CD1c-positive myeloid dendritic cell (primary cell): Measurements from ENCODE around the gene FKBP11.

Experiments
- DNase-seq: peaks from one replicate; pipeline ENCODE4 v3.0.0-alpha.2; 2016; ENCODE audit errors: extremely low spot score

The FKBP11 gene

DNA sequence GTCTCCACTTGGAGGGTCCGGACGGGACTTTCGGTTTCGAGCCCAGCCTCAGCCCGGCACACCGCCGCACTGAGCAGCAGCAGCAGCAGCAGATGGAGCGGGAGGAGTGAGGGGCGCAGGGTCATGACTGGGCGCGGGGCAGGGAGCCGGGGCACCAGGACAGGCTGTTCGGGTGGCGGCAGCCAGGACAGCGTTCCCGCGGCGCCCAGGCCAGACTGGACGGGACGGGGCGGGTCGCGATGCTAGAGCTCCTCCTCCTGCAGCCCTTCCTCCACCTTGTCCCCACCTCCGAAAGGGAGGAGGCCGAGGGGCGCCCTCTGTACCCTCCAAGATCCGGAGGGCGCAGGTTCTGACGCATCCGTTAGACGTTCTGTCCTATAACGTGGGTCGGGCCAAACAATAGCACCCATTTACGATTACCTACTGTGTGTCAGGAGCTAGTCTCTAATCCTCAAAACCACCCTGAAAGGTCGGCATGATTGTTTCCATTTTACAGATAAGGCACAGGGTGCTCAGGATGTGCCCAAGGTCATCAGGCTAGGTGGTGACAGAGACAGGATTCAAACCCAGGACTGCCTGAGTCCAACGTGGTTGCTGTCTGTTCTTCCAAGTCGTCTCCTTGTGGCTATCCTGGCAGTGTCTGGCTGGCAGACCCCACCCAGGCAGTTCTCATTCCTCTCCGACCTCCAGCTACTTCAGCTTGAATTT lies at the start of gene FKBP11:
FKBP11 (minus strand) TSS at position 189 of the 708 bp plus-strand sequence; CDS start at position 125, 64 bp downstream.
- peak; percentile 33 for DNase-seq

DNA sequence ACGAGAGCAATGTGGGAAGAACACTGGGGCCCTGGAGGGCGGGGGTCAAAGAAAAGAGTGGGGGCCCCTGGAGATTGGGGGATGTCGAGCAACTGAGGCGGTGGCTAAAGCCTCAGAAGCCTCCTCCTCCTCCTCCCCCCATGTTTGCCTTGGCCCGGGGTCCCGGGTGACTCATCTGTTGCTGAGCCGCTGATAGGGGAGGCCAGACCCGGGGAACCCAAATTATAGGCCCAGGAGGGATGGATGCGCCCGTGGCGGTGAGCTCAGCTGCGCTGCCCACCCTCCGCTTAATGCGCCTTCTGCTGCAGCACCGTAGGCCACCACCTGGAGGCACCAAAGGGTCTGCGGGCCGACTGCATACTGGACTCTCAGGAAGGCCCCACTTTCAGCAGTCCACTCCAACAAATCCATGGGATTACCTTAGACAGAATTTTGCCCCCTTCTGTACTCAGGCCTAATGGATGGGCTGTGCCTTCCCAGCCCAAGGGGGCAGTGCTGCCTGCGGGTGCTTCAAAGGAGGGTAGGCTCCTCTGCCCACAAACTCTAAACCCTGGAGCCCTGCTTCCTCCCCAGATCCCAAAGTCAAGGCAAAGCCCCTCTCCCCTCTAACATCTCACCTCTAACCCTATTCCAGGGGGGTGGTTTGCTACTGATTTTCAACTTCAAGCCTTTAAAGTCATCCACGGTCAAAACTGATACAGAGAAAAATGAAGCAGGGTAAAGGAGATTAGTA lies 48.8 kb upstream of the FKBP11 start:
- peak; percentile 51 for DNase-seq

DNA sequence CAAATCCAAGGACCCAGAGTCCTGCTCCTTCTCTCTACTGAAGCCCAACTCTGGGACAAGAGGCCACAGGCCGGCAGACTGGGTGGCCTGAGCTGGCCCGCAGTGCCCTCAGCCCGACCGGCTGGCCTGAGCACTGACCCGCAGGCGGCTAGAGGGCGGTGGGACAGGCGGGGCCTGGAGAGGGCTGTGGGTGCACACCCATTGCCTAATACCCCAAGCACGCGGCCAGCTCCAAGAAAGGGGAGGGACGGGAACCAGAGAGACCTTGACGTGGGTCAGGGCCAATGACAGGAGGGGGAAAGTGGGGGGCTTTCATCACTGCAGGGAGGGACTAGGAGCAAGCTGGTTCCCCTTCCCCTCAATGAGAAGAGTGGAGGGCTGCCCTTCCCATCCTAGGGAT lies 48.2 kb upstream of the FKBP11 start:
- DNase-seq = peak; percentile 60

DNA sequence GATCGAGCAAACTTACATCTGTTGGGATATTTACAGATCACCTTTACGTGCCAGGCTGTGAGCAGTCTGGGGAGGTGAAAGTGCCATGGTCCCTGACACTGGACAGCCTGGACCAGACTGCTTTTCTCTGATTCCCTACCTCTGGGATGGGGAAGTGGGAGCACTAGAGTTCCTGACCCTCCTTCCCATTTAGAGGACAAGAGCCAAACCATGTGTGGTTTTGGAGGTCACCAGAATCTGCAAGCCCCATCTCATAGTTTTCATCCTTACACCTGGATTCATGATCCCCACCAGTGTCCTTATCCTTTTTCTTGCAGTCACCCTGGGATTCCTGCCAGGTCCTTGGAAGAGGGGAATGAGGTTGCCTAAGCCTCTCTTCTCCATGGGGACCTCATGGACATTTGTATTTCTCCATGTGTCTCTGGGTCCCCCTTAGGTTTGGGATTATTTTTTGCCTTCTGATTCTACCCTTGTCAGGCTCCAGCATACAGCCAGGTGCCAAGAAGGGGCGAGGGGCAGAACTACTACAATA lies 47.7 kb upstream of the FKBP11 start:
- DNase-seq = no peak

DNA sequence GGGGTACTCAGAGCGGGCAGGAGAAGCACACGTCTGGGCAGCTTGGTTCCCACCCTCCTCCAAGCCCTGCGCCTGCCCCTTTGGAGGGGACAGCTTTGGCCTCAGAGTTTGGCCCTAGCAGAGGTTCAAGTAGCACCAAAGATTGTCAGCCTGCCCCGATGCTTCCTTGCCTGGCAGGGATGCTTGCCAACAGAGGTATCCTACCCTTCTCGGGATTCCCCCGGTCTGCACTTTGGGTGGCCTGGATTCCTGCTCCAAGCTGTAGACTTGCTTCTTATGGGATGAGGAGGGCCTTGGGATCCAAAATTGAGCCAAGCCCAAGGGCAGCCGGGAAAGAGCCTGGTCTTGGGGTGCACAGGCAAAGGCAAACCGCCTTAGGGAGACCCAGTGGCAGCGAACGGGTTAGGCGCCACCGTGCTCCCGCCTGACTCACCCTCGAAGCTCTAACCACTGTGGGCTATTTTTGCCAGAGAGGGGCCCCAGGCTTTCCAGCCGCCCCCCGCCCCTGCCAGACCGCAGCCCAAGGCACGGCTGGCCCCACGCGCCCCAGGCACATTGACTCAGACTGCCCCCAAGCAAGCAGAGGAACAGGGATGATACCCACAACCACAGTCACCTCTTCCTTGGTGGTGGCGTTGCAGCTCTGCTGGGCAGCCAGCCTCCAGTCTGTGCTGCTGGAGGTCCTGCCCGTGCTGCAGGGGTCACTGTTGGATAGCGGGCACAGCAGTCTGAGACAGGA lies 47.1 kb upstream of the FKBP11 start:
- no peak for DNase-seq

DNA sequence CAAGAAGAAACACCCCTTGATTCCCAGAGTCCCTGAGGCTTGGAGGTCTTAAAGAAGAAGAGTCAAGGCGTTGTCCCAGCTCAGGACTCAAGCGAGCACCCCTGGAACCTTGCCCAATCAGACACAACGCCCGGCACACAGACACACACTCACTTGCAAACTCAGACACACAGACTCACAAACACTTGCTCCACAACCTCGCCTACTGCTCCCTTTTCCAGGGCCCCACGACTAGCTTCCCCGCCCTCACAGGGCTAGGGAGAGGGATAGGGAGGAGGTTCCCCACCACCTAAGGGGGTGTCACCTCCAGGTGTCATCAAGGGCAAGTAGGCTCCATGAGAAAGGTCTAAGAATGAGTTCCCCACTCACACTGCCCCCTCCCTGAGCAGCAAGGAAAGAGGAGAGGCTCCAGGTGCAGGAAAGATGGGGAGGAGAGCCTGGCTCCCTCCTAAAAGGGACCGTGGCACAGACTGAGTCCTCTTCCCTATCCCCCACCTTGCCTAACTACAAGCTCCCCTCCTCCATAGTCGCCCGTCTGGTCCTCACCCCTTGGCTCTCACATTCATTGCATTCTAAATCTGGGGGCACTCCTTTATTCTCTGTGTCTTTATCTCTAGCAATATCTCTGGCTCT lies 45.5 kb upstream of the FKBP11 start:
- no peak for DNase-seq

DNA sequence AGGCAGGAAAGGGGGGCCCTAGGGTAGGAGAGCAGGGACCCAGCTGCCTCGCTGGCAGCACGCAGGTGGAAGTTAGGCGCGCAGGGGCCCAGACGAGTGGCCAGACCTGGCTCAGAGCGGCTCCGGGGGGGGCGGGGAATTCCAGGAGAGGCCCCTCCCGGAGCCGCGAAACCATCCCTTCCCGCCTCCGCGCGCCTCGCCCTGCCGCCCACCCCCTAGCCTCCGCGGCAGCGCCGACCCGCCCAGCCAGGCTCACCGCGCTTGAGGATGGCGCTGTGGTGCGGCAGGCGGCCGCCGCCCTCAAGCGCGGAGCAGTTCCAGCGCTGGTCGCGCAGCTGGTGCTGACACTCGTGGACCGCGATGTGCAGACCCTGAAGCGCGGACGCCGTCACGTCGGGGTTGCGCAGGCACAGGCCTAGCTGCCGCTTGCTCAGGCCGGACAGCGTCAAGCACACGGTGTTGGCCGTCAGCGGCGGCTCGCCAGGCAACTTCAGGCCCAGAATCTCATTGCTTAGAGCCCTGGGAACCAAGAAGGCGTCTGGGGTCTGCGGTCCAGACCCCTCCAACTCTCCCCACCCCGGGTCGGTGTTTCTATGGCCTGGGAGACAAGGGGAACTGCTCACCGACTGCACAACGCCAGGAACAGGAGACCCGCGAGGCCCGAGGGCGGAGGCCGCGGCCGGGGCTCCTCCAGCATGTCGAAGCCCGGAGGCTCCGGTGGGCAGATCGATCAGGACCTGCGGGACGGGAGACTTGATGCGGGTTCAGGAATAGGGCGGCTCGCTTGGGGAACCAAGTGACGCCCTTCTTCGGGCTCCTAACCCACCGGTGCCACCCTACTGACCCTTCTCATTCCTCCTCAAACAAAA lies 44.8 kb upstream of the FKBP11 start:
- DNase-seq = peak; percentile 30

DNA sequence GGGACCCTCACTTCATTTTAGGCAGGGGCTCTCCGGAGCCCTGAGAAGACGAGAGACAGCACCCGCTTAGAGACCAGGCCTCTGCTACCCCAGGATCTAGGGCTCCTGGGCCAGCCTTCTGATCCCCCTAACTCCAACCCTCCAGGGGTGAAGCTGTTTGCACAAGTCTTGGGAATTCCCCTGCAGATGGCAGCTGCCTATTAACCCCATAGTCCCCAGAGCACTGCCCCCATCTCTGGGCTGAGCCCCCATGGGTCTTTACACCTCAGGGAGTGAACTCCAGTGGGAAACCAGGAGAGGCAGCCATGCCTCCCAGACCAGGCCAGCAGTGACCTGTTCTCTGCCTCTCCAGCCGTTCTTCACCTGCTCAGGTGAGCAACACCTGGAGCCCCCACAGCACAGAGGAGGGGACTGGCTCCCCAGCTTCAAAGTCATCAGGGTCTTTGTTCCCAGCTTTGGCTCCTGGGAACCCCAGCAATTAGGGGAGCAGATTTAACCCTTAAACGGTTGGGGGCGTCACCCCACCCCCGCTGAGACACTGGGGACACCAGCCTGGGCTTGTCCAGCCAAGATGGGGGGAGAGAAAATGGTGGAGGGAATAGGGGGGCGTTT lies 44.0 kb upstream of the FKBP11 start:
- DNase-seq = no peak

DNA sequence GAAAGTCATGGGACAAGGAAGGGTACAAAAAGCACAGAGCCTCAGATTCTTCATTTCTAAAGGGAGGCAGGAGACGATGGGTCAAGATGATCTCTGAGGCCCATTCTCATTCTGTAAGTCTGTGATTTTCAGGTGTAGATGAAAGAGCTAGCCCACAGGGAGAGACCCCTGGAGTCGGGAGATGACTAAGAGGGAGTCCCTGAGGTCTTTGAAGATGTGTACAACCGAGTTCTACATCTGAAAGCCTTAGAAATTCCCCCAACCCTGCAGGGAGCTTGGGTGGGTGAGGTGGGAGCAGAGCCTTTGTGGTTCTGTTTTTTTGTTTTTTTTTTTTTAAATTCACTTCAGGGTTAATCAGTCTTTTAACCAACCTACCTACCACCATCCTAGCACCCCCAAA lies 43.2 kb upstream of the FKBP11 start:
- DNase-seq = no peak

DNA sequence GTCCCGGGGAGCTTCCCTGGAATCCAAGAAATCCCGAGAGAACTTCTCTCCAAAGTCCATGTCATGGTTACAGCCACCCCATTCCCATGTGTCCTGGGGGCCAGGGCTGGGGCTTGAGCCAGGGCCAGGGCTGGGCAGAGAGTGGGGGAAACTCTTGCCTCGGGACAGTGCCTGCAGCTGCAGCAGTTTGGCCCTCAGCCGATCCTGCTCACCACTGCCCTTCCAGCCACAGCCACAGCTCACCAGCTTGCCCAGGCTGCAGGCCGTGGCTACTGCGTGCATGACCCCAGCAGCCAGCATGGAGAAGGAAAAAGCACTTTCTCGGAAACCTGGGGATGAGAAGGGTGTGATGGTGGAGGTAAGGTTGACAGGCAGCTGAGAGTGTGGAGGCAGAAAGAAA lies 42.7 kb upstream of the FKBP11 start:
- no peak for DNase-seq

DNA sequence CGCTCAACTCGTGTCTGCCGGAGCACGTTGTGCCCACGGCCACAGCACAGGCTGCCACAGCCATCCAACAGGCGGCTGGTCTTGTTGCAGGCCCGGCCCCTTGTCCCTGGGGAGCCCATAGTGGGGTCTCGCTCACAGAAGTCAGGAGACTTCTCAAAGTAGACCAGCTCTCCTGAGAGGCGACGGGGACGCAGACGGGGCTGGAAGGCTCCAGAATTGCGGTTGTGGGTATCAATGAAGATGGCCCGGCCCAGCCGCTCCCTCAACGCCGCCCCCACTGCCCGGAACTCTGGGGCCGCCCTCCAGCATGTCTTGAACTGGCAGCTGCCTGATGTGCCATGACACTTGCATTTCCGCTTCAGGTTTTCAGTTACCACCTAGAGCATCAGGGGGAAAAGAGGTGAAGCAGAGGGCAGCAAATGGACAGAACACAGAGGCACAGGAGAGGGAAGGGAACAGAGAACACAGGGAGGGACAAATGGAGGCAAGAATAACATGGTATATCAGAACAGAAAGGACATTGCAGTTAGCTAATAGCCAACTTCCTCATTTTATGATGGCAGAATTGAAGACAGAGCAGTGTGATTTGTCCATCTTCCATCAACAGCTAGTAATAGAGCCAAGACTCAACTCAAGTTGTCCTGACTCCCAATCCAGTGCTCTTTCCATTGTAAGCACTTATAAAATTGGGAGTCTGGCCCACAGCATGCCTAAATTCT lies 41.0 kb upstream of the FKBP11 start:
- no peak for DNase-seq

DNA sequence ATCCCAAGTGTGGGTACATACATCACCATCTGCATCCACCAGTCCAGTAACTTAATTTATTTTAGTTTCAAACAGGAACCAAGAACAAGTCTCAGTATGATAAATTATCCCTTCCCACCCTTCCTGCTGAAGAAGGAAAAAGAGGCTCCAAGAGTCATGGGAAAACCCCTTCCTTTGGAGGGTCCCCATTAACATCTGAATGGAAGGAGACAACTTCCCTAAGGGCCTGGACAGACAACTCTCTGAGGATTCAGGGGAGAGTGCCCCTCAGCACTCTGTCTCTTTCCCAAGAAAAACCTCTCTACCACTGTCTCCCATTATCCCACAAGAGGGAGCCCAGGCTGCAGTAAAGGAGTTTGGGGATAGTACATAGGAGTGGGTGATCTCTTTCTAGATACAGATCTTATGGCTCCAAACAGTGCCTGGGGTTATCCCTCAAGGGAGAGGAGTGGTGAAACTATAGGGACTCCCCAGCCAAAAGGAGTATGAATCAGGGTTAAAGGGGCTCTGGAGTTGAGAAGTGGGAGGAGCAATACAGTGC lies 40.1 kb upstream of the FKBP11 start:
- no peak for DNase-seq

DNA sequence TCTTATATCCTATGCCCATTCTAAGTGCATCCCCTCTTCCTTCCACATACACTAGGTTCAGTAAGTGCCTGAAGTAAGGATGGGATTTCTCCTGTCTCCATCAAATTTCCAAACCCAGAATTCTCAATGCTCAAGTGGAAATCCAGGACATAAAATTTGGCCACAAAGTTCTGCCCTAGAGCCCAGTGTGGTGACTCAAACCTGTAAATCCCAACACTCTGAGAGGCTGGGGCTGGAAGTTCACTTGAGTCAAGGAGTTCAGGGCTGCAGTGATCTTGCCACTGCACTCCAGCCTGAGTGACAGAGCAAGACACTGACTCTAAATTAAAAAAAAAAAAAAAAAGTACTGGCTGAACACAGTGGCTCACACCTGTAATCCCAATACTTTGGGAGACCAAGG lies 36.5 kb upstream of the FKBP11 start:
- no peak for DNase-seq

DNA sequence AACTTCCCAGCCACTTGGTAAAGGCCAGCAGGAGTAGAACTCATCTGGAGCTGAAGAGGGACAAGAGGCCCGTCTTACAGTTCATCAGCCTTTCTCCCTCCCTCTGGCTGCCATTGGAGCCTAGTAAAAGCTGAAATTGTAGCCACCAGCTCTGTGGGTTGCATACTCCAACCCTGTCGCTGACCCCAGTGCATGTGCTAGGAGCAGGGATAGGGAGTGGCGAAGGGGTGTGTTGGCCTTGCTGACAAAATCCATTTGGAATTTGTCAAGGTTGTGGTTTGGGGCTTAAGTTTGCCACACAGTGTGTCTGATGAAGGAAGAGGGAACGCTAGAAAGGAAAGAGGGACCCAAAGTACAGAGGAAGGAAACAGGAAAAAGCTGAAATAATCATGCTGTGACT lies 36.0 kb upstream of the FKBP11 start:
- no peak for DNase-seq

DNA sequence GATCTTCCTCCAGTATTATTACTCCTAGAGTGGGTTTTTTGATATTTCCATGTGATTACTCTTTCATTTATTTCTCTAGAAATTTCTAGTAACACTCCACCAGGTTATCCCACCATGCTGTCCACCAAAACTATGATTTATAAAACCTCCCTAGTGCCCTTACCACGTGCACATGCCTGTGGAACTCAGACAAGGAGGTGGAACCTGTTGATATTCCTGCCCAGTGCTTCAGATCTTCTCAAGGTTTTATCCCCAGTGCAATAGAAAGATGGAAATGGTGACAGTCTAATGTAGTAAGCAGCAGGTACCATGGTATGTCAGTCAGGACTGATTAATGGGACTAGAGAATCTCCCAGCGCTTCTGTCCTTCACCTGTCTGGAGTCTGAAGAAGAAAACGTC lies 35.5 kb upstream of the FKBP11 start:
- DNase-seq = no peak

DNA sequence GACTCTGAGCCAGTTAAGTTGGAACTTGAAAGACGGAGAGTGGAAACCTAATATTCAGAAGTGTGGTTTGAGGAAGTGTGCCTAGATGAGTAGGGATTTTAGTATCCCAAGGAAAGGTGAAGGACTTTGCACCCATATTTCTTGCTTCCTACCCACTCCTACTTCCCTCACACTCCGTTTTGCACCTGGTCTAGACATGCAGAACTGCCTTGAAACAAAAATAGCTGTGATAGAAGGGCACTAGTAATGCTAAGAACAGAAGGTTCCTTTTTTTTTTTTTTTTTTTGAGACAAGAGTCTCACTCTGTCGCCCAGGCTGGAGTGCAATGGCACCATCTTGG lies 32.7 kb upstream of the FKBP11 start:
- peak; percentile 44 for DNase-seq

DNA sequence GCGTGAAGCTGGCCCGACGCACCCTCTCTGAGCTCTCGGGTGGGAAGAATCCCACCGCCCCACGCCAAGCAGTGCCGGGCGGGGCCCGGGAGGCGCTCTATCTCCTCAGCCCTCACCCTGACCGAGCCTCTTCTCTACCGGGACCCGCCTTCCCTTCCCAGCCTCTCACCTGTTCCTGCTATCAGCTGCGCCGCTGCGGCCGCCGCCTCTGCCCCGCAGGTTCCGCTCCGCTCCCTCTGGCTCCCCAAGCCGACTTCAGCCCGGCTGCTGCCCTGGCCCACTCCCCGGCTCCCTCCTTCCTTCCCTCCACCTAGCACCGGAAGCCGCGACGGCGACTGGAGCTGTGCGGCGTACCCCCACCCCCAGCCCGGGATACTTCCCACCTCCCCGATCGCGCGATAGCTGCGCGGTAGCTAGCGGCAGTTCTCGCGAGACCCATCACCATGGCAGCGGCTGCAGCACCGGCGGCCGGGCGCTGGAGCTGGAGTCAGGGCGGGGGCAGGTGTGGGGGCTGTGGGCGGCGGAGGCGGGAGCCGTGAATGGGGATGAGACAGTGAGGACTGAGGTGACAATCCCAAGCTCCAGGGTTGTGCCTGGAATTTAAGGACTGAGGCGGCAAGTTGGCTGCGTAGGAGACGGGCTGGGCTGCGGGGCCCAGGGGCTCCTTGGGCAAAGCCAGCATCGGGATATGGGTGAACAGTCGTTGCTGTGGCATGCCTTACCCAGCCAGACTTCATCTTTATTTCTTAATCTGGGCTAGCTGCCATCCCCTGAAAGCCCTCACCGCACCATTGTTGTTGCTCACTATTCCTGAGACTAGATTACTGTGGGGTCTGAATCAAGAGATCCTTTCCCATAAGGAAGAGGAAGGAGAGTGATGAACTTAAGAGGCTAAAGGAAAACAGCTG lies 32.1 kb upstream of the FKBP11 start, which contains the start of gene ARF3:
ARF3 (minus strand) TSS at position 347 of the 908 bp plus-strand sequence. CDS start 16,392 bp downstream, outside the sequence.
- DNase-seq = peak; percentile 95
